ENCODE measurements around the gene SCAPER. TPM values are rescaled to one million over a fixed set of nuclear protein-coding genes. Genes with fewer than 3 reads are reported as not detected.

The SCAPER gene
- polyA plus RNA-seq (2012; ENCODE audit: insufficient read length, low read depth) = 5.4 TPM

GRCh38 chr15:76905013-76905839, at the start of gene SCAPER:
SCAPER (minus strand) TSS chr15:76905340; CDS start chr15:76883817, 21,523 bp downstream.
- TF ChIP-seq REST (IDR thresholded peaks at IDR 0.05; ENCODE audit: insufficient read depth in 1 of 2, low read depth in 2 of 2, low read length in 2 of 2) (no peak), TAF1 (IDR thresholded peaks at IDR 0.05; ENCODE audit: borderline replicate concordance, insufficient read depth, low read length) (peak; percentile 49; the same call in 1 of the 2 replicates), POLR2AphosphoS5 (IDR thresholded peaks at IDR 0.05; ENCODE audit: low read depth, low read length) (peak; percentile 73), SIN3A (IDR thresholded peaks at IDR 0.05; ENCODE audit: borderline replicate concordance, insufficient read depth, low read length) (no peak), FOXP2 (optimal IDR thresholded peaks at IDR 0.05; ENCODE audit: borderline replicate concordance, extremely low read depth, extremely low read length, insufficient read depth) (peak; percentile 82)

- no peak for TF ChIP-seq FOXP2 (optimal IDR thresholded peaks at IDR 0.05; ENCODE audit: borderline replicate concordance, extremely low read depth, extremely low read length, insufficient read depth)
- TF ChIP-seq SIN3A (IDR thresholded peaks at IDR 0.05; ENCODE audit: borderline replicate concordance, insufficient read depth, low read length) = no peak
- TF ChIP-seq TAF1 (IDR thresholded peaks at IDR 0.05; ENCODE audit: borderline replicate concordance, insufficient read depth, low read length) = no peak
- no peak for TF ChIP-seq POLR2AphosphoS5 (IDR thresholded peaks at IDR 0.05; ENCODE audit: low read depth, low read length)
- TF ChIP-seq REST (IDR thresholded peaks at IDR 0.05; ENCODE audit: insufficient read depth in 1 of 2, low read depth in 2 of 2, low read length in 2 of 2) = no peak
Measured at GRCh38 chr15:76954744-76955143, 49.6 kb upstream of the SCAPER start.

GRCh38 chr15:76953913-76954312, 48.8 kb upstream of the SCAPER start:
- TF ChIP-seq FOXP2 (optimal IDR thresholded peaks at IDR 0.05; ENCODE audit: borderline replicate concordance, extremely low read depth, extremely low read length, insufficient read depth) = no peak

GRCh38 chr15:76951220-76951619, 46.1 kb upstream of the SCAPER start:
- no peak for TF ChIP-seq SIN3A (IDR thresholded peaks at IDR 0.05; ENCODE audit: borderline replicate concordance, insufficient read depth, low read length)
- TF ChIP-seq REST (IDR thresholded peaks at IDR 0.05; ENCODE audit: insufficient read depth in 1 of 2, low read depth in 2 of 2, low read length in 2 of 2) = no peak
- TF ChIP-seq FOXP2 (optimal IDR thresholded peaks at IDR 0.05; ENCODE audit: borderline replicate concordance, extremely low read depth, extremely low read length, insufficient read depth) = no peak
- no peak for TF ChIP-seq POLR2AphosphoS5 (IDR thresholded peaks at IDR 0.05; ENCODE audit: low read depth, low read length)
- no peak for TF ChIP-seq TAF1 (IDR thresholded peaks at IDR 0.05; ENCODE audit: borderline replicate concordance, insufficient read depth, low read length)

- TF ChIP-seq TAF1 (IDR thresholded peaks at IDR 0.05; ENCODE audit: borderline replicate concordance, insufficient read depth, low read length) (no peak), FOXP2 (optimal IDR thresholded peaks at IDR 0.05; ENCODE audit: borderline replicate concordance, extremely low read depth, extremely low read length, insufficient read depth) (no peak), SIN3A (IDR thresholded peaks at IDR 0.05; ENCODE audit: borderline replicate concordance, insufficient read depth, low read length) (no peak), POLR2AphosphoS5 (IDR thresholded peaks at IDR 0.05; ENCODE audit: low read depth, low read length) (no peak), REST (IDR thresholded peaks at IDR 0.05; ENCODE audit: insufficient read depth in 1 of 2, low read depth in 2 of 2, low read length in 2 of 2) (no peak)
Measured at GRCh38 chr15:76947454-76947853, 42.3 kb upstream of the SCAPER start.

All from PFSK-1 (cell line).